ENCODE results near the gene BMPR1B. TPM values are rescaled to one million over a fixed set of nuclear protein-coding genes. Genes with fewer than 3 reads are reported as not detected.

Gene BMPR1B
- total and polyA plus RNA-seq, 2 of the 8 experiments (the other 6 are each of a cell fraction or from before 2014, with no cell fraction given): 0.14 to 1.1 TPM

GRCh38 chr4:95122001-95122400 is 364.2 kb downstream of the BMPR1B start (continued):
- TF ChIP-seq JUN (IDR thresholded peaks at IDR 0.05; ENCODE audit: low read depth, low read length): no peak
- no peak for TF ChIP-seq SRF (IDR thresholded peaks at IDR 0.05; ENCODE audit: low read depth, low read length)
- no peak for TF ChIP-seq CHD2 (IDR thresholded peaks at IDR 0.05; ENCODE audit: low read length)
- TF ChIP-seq KDM1A (IDR thresholded peaks at IDR 0.05; ENCODE audit: borderline replicate concordance, low read length): no peak
- no peak for TF ChIP-seq RFX5 (IDR thresholded peaks at IDR 0.05; ENCODE audit: borderline replicate concordance, low read depth, low read length)

All from H1 (cell line).